GM15510 (cell line): ENCODE results near the gene HOTAIR.

ENCODE experiments used
- POLR2A ChIP-seq: IDR thresholded peaks from 3 replicates; pipeline ENCODE4 v1.6.1; 2011; ENCODE audit warnings: borderline replicate concordance; ENCODE audit not compliant: insufficient read length; ENCODE audit errors: extremely low read depth

Gene HOTAIR

DNA sequence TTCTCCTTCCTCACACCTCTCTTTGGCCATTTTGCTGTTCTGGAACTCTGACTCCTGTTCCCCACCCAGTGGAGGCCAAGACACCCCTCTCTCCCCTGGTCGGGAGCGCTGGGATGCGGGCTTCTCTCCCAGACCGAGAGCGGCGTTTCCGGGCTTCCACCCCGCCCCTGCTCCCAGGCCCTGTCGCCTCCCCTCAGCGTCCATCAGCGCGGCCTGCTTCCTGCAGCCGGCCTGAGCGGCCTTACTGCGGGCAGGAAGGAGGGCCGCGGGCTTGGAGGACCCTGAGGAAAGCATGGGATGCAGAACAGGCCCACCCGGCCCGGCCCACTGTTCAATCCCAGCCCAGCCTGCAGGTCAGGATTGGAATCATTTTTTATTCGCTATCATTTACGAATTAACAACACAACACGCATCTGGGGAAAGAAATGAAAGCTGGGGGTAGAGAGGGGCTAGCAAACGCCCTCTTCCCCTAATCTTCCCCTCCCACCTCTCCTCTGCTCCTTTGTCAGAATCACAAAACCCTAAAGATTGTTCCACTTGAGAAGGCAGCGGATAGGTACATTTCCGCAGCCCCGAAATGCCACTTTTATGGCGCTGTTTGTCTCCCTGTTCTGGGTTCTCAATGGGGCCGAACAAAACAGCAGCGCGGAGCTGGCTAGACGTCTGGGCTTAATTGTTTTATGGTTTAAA, 30.2 kb upstream of the HOTAIR start:
- no peak for TF ChIP-seq POLR2A

- TF ChIP-seq POLR2A = no peak
Observed at GRCh38 chr12:54004063-54004840, 29.5 kb upstream of the HOTAIR start.

DNA sequence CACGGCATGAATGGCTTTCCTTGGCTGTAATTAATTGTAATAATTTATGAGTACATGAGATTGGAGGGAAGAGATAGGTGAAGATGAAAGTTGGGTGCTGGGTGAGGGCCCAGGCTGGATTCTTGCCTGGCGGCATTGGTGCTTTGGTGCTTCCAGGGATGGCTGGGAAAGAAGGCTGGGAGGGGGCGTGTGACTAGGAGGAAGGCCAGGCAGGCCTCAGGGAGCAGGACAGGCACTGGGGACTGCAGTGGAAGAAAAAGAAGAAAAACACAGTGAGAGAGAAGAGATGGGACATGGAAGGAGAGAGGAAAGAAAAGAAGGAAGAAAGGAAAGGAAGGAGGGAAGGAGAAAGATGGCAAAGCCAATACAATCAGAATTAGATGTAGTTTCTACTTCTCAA, 28.9 kb upstream of the HOTAIR start:
- TF ChIP-seq POLR2A = no peak

DNA sequence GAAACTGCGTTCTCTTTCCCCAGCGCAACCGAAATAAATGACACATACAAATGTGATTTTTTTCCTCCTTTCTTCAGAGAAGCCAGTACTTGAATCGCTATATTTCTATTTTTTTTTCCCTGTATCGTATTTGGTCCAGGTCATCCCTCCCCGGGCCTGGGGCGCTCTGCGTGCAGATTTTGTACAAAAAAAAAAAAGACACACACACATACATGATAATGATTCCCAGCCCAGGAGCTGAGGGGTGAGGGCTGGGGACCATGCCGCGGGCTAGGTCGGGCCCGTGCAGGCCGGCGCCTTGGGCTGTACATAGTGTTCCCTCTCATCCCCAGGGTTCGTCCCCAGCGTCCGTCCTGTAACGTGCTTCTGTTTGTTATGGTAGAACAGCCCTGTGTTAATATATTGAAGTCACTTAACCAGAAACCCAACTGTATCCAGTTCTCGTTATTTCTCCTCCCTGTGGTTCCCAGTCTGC, 28.2 kb upstream of the HOTAIR start:
- no peak for TF ChIP-seq POLR2A

GRCh38 chr12:54002278-54002914, 27.6 kb upstream of the HOTAIR start:
- TF ChIP-seq POLR2A = no peak

DNA sequence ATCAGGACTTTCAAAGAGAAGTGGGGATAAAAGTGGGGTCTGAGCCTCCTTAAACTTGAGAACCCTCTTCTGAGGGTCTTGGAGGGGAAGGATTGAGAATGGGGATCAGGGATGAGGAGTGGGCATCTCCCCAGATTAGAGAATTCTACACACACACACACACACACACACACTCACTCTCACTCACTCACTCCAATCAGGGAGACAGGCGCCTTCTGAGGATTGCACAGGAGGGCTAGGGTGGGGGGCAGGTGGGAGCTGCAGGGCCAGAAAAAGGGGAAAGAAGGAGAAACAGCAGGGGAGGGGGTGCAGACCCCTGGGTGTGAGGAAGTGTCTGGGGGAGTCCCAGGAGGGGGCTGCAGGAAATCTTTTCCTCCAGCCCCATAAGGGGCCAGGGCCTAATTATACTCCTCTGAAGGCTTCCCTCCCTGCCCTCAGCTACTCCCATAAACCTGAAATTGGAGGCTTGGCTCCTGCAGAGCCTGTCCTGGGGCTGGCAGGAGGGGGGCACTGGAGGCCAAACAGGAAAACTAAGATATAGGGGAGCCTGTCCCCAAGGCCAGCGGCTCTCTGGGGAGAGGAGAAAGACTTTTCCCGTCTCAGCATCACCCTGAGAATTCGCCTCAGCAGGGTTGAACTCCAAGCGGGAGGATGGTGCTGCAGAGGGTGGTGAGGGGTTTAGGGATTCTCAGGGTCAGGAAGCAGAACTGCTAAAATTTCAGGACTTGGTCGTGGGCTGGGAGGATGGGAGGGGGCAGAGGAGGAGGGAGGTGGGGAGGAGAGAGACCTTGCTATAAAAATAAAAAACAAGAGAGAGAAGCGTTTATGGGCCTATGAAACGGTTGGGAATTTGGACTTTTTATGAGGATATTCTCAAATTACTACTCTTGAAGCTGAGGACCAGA, 26.8 kb upstream of the HOTAIR start:
- TF ChIP-seq POLR2A = no peak

DNA sequence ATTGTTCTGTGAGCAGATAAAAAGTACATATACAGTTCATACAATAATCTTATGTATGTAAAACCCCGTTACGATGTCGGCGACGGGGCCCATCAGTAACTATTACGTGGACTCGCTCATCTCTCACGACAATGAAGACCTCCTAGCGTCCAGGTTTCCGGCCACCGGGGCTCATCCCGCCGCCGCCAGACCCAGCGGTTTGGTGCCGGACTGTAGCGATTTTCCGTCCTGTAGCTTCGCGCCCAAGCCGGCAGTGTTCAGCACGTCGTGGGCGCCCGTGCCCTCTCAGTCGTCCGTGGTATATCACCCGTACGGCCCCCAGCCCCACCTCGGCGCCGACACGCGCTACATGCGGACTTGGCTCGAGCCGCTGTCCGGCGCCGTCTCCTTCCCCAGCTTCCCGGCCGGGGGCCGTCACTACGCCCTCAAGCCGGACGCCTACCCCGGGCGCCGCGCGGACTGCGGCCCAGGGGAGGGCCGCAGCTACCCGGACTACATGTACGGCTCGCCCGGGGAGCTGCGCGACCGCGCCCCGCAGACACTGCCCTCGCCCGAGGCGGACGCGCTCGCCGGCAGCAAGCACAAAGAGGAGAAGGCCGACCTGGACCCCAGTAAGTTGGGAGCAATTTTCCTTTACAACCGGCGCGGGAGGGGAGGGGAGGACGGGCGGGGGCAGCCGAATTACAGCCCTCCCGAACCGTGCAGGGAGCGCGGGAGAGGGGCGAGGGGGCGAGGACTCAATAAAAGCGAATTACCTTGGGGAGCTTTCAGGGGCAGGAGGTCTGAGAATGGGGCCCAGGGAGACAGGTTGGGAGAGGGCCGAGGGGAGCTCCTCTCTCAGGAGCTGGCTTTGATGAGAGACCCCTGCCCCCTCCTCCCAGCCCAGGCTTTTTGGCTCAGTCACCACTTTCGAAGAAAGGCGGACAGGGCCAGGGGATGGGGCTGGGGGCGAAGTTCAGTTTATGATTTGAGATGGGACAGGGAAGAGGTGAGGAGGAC, 25.7 kb upstream of the HOTAIR start, which contains the start of gene HOXC9:
HOXC9 (plus strand) TSS at position 46 of the 999 bp plus-strand sequence; CDS start at position 74, 28 bp downstream.
- TF ChIP-seq POLR2A = no peak

DNA sequence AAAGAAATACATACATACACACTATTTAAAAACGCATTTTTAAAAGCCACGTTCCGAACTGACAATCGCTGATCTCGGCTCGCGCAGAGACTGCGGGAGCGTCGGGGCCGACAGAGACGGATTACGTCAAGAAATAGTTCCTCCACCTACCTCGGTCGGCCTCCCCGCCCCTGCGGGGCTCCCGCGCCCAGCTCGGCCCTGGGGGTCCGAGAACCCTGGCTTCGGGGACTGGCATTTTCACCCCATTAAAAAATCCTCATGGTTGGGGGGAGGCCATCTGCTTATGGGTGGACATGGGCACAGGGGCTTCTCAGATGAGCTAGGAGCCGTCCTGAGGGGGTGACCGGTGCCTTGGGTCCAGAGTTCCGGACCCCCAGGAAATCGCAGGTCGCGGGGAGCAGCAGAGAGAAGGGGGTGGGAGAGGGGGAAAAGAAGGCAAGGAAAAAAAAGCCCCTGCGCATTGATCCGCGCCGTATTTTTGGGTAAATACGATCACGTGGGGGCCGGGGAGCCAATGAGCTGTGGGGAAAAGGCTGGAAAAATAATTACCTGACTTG, 24.9 kb upstream of the HOTAIR start:
- no peak for TF ChIP-seq POLR2A

DNA sequence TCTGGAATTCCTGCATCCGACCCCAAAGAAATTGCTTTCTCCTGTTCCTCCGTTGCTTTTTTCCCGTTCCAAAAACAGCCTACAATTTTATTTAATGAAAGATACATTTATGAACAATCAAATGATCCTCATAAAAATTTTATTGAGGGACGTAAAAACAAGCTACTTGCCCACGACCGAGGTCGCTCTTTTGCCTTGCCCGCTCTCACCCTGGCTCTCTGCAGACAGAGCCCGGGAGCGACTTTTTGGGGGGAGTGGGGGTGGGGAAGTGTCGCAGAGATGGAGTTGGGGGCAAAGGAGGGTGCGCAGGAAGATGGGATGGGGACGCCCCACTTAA, 24.1 kb upstream of the HOTAIR start:
- TF ChIP-seq POLR2A = no peak

GRCh38 chr12:53998110-53998899, 23.6 kb upstream of the HOTAIR start:
- TF ChIP-seq POLR2A = no peak

GRCh38 chr12:53997204-53998109, 22.7 kb upstream of the HOTAIR start:
- no peak for TF ChIP-seq POLR2A

DNA sequence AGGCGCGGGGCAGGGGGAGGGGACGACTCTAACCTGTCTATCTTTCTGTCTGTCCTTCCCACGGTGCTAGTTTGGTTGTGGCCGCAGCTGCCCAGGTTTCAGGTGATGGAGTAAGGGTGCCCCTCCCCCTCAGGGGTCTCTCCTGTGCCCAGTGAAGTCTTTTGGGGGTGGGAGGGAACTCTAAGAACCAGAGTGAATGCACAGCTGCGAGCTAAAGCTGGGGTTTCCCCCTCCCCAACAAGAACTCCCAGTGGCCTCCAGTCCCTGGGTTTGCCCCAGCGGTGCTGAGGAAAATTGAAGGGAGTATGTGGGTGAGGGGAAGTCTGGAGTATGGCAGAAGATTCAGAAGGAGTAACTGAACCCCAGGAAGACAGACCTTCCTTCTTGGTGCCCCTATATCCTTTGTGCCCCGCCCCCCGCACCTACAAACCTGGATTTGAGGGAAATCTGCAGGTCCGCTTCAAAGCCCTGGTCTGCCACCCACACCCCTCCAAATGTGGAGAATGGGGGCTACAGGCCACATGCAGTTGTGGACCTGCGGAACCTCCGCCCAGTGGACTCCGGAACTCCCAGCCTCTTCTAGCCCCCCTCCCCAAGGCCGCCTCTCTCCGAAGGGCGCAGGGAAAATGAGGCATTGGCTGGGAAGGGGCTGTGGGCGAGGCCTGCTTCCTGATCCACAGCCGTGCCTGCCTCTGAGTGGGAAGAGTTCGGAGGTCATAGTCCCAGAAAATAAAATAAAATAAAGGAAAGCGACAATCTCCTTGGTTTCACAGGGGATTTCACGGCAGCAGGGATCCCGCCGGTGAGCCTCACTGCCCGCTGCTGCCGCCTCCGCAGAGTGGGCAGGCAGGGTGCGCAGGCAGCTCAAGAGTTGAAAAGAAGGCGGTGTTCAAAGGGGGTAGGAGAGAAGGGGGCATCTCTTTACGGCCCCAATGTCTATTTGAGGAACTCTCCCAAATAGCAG, 21.8 kb upstream of the HOTAIR start:
- no peak for TF ChIP-seq POLR2A
